Immature natural killer cell (primary cell): Measurements from ENCODE around the gene ATP8A1. TPM values are rescaled to one million over a fixed set of nuclear protein-coding genes. Genes with fewer than 3 reads are reported as not detected.
"Not testable (repeated sequence)": the region's sequence is repeated elsewhere in the genome, so short reads cannot be mapped to it uniquely, and the experiment has no call there.

Source experiments
- DNase-seq, 3 donors: peaks; one replicate each; pipeline ENCODE4 v3.0.0; 2022; ENCODE audit warnings: mixed read lengths in 1 of 3
- H3K27ac Mint-ChIP-seq, 6 donors: one replicate each; pipeline ENCODE4 v1.8.0; 2020; ENCODE audit warnings: mixed read lengths in 6 of 6, mild to moderate bottlenecking in 5 of 6, inconsistent platforms in 4 of 6, moderate library complexity in 3 of 6
- H3K27me3 Mint-ChIP-seq, 3 donors: one replicate each; pipeline ENCODE4 v1.8.0; 2020 to 2021; ENCODE audit warnings: low read depth in 3 of 3, mild to moderate bottlenecking in 3 of 3, mixed read lengths in 3 of 3, moderate library complexity in 3 of 3, inconsistent platforms in 1 of 3
- H3K36me3 Mint-ChIP-seq, 3 donors: one replicate each; pipeline ENCODE4 v1.8.0; 2020; ENCODE audit warnings: mixed read lengths in 3 of 3, inconsistent platforms in 2 of 3, mild to moderate bottlenecking in 2 of 3
- H3K4me1 Mint-ChIP-seq, 2 donors: one replicate each; pipeline ENCODE4 v1.8.0; 2020; ENCODE audit warnings: inconsistent platforms in 2 of 2, mild to moderate bottlenecking in 2 of 2, mixed read lengths in 2 of 2, moderate library complexity in 1 of 2
- H3K4me3 Mint-ChIP-seq, 5 donors: one replicate each; pipeline ENCODE4 v1.8.0; 2020; ENCODE audit warnings: mild to moderate bottlenecking in 5 of 5, mixed read lengths in 5 of 5, inconsistent platforms in 3 of 5, moderate library complexity in 3 of 5
- H3K9me3 Mint-ChIP-seq, 6 donors: one replicate each; pipeline ENCODE4 v1.8.0; 2020; ENCODE audit warnings: mild to moderate bottlenecking in 6 of 6, mixed read lengths in 6 of 6, inconsistent platforms in 4 of 6, moderate library complexity in 3 of 6
- polyA plus RNA-seq, 3 donors: library from polyadenylated mRNA; unstranded; fragments of 300-500 nt; fragmentation: Illumina TruSeq; gene quantifications; one replicate each; pipeline ENCODE4 v1.2.3, GENCODE V29; 2021

ATP8A1 gene
- polyA plus RNA-seq, 3 donors from 2014 or later, result 15.3 to 23.0 (median 18.1) TPM

- Mint-ChIP-seq H3K36me3 (no peaks in the 10 kb centered on the region), H3K27ac (no peak overlapping the region), H3K4me1 (no peaks in the 10 kb centered on the region), H3K4me3 (no peak overlapping the region), H3K27me3 (peaks cover 2 to 9% (median 3%) of the 10 kb centered on the region in 3 donors), H3K9me3 (peaks cover 0 to 2% (median 0%) of the 10 kb centered on the region in 6 donors)
- no peak for DNase-seq
Measured at GRCh38 chr4:42390622-42391354, 266.1 kb downstream of the ATP8A1 start.

DNA sequence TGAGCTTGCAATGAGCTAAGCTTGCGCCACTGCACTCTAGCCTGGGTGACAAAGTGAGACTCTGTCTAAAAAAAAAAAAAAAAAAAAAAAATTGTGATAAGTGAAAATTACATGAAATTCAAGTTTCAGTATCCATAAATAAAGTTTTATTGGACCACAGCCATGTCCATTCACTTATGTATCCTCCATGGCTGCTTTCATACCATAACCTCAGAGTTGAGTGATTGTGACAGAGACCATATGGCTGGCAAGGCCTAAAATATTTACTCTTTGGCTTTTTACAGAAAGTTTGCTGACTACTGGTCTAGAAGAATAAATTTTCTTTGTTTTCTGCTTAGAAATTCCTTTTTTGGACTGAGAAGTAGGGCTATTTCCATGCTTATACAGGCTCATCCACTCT lies 271.4 kb downstream of the ATP8A1 start:
- Mint-ChIP-seq H3K27me3 (peaks cover 3 to 16% (median 10%) of the 10 kb centered on the region in 3 donors), H3K27ac (no peak overlapping the region), H3K4me1 (no peaks in the 10 kb centered on the region), H3K36me3 (no peaks in the 10 kb centered on the region), H3K4me3 (no peak overlapping the region), H3K9me3 (peaks cover 0 to 2% (median 0%) of the 10 kb centered on the region in 6 donors)
- no peak for DNase-seq

GRCh38 chr4:42381666-42382065 lies 275.2 kb downstream of the ATP8A1 start:
- DNase-seq, result no peak
- Mint-ChIP-seq H3K4me1 (no peaks in the 10 kb centered on the region), H3K27ac (no peak overlapping the region), H3K4me3 (no peak overlapping the region), H3K27me3 (peaks cover 3 to 13% (median 7%) of the 10 kb centered on the region in 3 donors), H3K9me3 (no peaks in the 10 kb centered on the region), H3K36me3 (no peaks in the 10 kb centered on the region)

GRCh38 chr4:42377497-42377896 lies 279.4 kb downstream of the ATP8A1 start:
- Mint-ChIP-seq H3K4me3 (no peak overlapping the region), H3K36me3 (no peaks in the 10 kb centered on the region), H3K9me3 (no peaks in the 10 kb centered on the region), H3K27ac (no peak overlapping the region), H3K27me3 (peaks cover 3 to 7% (median 6%) of the 10 kb centered on the region in 3 donors), H3K4me1 (no peaks in the 10 kb centered on the region)
- no peak for DNase-seq

DNA sequence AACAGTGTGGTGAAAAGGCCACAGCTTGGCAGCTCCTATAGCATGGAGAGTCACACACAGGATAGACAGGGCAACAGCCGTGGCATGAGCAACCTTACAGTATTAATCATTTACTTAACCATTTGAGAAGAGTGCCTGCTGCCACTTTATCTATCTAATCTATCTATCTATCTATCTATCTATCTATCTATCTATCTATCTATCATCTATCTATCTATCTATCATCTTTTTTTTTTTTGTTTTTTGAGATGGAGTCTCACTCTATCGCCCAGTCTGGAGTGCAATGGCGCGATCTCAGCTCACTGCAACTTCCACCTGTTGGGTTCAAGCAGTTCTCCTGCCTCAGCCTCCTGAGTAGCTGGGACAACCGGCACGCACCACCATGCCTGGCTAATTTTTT lies 284.6 kb downstream of the ATP8A1 start:
- not testable (repeated sequence) for H3K4me3 Mint-ChIP-seq, H3K9me3 Mint-ChIP-seq, H3K27ac Mint-ChIP-seq, DNase-seq, H3K36me3 Mint-ChIP-seq, H3K27me3 Mint-ChIP-seq, H3K4me1 Mint-ChIP-seq

DNA sequence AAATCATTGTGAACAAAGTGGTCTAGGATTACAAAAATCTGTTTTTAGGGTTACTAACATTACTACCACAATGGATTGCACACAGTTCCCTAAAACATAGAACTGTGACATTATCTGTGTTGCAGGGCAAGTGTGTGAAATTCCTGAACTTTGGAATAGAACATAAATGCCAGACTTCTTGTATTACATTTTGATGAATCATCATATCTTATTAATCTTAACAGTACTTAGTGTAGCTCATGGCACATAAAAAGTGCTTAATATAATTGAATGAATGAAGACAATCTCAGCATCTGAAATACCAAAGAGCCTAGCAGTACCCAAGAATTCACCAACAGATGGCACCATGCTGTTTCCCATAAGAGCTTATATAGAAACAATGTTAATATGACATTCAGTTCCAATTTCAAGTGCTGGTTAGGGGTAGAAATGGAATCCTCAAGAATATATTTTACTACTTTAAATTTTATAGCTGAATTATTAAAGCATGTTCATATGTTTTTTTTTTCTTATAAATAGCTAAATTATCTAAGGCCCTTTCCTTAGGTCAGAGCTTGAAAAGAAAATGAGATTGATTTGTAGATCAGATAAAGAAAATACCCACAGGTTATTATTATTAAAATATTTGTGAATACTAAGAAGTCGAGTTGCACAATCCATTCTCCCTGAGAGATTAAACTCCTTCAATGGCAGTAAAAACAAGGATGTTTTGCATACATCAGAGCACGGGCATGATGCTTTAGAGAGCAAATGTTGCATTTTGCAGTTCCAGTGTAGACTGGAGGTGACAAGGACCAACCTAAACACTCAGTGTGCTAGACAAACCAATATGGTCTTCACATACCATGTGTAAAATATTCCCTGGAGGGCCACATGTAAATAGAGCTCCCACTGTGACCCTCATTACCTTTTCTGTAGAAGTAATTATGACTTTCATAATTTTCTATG lies 285.3 kb downstream of the ATP8A1 start:
- H3K9me3 Mint-ChIP-seq, result no peaks in the 10 kb centered on the region
- no peaks in the 10 kb centered on the region for H3K36me3 Mint-ChIP-seq
- no peak for DNase-seq
- H3K4me1 Mint-ChIP-seq, result no peaks in the 10 kb centered on the region
- H3K27me3 Mint-ChIP-seq, result peaks cover under 1 to 5% (median 4%) of the 10 kb centered on the region in 3 donors
- H3K27ac Mint-ChIP-seq, result no peak overlapping the region
- no peak overlapping the region for H3K4me3 Mint-ChIP-seq

DNA sequence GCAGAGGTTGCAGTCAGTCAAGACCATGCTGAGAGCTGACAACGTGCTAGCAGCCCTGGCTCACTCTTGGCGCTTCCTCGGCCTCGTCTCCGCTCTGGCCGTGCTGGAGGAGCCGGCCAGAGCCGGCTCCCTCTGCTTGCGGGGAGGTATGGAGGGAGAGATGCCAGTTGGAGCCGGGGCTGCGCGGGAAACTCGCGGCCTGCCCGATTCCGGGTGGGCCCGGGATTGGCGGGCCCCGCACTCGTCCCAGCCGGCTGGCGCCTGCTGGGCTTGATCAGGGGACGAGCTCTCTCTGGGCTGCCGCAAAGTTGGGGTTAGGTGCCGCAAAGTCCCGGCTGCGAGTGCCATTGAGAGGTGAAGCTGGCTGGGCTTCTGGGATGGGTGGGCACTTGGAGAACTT lies 287.4 kb downstream of the ATP8A1 start:
- Mint-ChIP-seq H3K36me3 (no peaks in the 10 kb centered on the region), H3K27me3 (peaks cover 2 to 5% (median 4%) of the 10 kb centered on the region in 3 donors), H3K4me1 (no peaks in the 10 kb centered on the region), H3K4me3 (no peak overlapping the region), H3K9me3 (no peaks in the 10 kb centered on the region), H3K27ac (no peak overlapping the region)
- DNase-seq, result no peak

- DNase-seq, result no peak
- Mint-ChIP-seq H3K4me3 (no peak overlapping the region), H3K9me3 (no peaks in the 10 kb centered on the region), H3K4me1 (no peaks in the 10 kb centered on the region), H3K27ac (no peak overlapping the region), H3K27me3 (peaks cover 4 to 5% (median 4%) of the 10 kb centered on the region in 3 donors), H3K36me3 (no peaks in the 10 kb centered on the region)
Measured at GRCh38 chr4:42366959-42367358, 289.9 kb downstream of the ATP8A1 start.

DNA sequence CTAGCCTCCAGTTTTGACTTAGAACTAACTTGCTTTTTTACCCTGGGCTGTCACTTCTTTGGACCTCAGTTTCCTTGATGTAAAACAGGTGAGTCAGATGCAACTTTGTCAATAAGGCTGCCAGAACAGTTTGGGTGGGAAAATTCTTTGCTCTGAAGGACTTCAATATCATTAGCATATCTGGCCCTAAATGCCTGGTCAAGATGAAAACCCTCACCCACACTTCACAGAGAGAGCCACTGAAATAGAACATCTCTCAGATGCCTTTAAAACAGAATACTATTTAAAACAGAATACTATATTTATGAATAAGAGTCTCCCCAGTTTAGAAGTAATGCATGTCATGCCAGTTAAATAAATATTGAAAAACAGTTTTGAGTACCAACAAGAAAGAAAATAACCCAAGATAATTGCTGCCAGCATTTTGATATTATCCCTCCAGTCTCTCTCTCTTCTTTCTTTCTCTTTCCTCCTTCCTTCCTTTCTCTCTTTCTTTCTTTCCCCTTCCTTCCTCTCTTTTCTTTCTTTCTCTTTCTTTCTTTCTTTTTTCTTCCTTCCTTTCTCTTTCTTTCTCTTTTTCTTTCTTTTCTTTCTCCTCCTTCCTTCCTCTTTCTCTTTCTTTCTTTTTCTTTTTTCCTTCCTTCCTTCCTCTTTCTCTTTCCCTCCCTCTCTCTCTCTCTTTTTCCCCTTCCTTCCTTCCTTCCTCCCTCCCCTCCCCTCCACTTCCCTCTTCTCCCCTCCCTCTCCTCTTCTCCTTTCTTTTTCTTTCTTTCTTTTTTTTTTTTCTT lies 292.4 kb downstream of the ATP8A1 start:
- Mint-ChIP-seq H3K9me3 (no peaks in the 10 kb centered on the region), H3K4me1 (no peaks in the 10 kb centered on the region), H3K27ac (no peak overlapping the region), H3K27me3 (peaks cover 0 to 6% (median 5%) of the 10 kb centered on the region in 3 donors), H3K36me3 (no peaks in the 10 kb centered on the region), H3K4me3 (no peak overlapping the region)
- no peak for DNase-seq

DNA sequence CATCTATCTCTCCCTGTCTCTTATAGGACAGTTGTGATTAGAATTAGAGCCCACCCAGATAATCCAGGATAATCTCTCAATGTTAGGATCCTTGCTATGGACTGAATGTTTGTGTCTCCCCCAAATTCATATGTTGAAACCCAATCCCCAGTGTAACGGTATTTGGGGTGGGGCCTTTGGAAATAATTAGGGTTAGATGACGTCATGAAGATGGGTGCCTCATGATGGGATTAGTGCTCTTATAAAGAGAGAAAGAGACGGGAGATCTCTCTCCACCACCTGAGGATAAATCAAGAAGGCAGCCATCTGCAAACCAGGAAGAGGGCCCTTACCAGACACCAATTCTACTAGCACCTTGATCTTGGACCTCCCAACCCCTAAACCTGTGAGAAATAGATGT lies 293.3 kb downstream of the ATP8A1 start:
- no peak for DNase-seq
- no peak overlapping the region for H3K27ac Mint-ChIP-seq
- no peaks in the 10 kb centered on the region for H3K4me1 Mint-ChIP-seq
- peaks cover 4 to 9% (median 5%) of the 10 kb centered on the region in 3 donors for H3K27me3 Mint-ChIP-seq
- H3K9me3 Mint-ChIP-seq, result no peaks in the 10 kb centered on the region
- H3K36me3 Mint-ChIP-seq, result no peaks in the 10 kb centered on the region
- no peak overlapping the region for H3K4me3 Mint-ChIP-seq

DNA sequence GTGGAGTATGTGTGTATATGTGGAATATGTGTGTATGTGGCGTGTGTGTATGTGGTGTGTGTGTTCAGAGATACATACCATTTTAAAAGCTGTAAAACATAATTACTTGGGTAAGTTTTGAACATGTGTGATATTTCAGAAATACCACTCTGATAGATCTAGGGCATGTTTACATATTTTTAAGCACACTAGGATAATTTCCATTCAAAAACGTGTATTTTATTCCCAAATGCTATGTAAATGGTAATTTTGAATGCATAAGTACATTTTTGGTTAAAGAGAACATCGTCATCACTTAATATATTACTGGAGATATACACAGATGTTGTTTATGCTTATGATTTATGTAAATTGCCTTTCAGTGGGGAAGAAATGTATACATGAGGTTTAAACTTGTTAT lies 294.3 kb downstream of the ATP8A1 start:
- Mint-ChIP-seq H3K4me3 (no peak overlapping the region), H3K27ac (no peak overlapping the region), H3K36me3 (no peaks in the 10 kb centered on the region), H3K9me3 (no peaks in the 10 kb centered on the region), H3K4me1 (no peaks in the 10 kb centered on the region), H3K27me3 (peaks cover 5 to 14% (median 9%) of the 10 kb centered on the region in 3 donors)
- no peak for DNase-seq

DNA sequence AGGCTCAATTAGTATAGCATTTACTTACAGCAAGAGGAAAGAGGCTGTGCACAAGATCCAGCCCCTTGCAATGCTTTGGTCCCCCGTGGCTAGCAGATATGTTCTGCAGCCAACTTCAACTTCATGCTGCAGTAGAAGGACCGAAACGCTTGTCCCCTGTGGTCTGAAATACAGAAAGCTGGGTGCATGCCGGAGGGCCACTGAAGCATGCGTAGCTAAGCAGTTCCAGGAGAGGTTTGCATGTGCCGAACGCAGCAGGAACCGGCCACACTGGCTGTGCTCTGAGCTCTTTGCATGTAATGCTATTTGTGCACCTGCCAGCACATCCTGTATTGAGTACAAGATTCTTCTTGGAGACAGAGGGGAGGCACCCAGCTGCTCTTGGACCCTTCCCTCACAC lies 295.4 kb downstream of the ATP8A1 start:
- Mint-ChIP-seq H3K36me3 (no peaks in the 10 kb centered on the region), H3K9me3 (no peaks in the 10 kb centered on the region), H3K27ac (no peak overlapping the region), H3K4me1 (no peaks in the 10 kb centered on the region), H3K4me3 (no peak overlapping the region), H3K27me3 (peaks cover 5 to 13% (median 12%) of the 10 kb centered on the region in 3 donors)
- no peak for DNase-seq

- DNase-seq, result no peak
- Mint-ChIP-seq H3K27ac (no peak overlapping the region), H3K4me1 (no peaks in the 10 kb centered on the region), H3K9me3 (peaks cover 0 to 2% (median 0%) of the 10 kb centered on the region in 6 donors), H3K27me3 (peaks cover 7 to 18% (median 15%) of the 10 kb centered on the region in 3 donors), H3K36me3 (no peaks in the 10 kb centered on the region), H3K4me3 (no peak overlapping the region)
Measured at GRCh38 chr4:42360256-42360669, 296.6 kb downstream of the ATP8A1 start.
